Effector memory CD8-positive, alpha-beta T cell (primary cell): Measurements from ENCODE around the gene FGF21.

Experiments used
- ATAC-seq: fragments of 150-1000 bp; cut with Tn5 transposase; replicated peaks from 2 replicates; pipeline ENCODE4 v1.10.0; 2021; ENCODE audit warnings: mild to moderate bottlenecking, moderate library complexity
- DNase-seq, 3 experiments: peaks; one replicate each; pipeline ENCODE4 v3.0.0; 2021
- H3K27ac Mint-ChIP-seq, 2 donors: one replicate each; pipeline ENCODE4 v1.8.0; 2022; ENCODE audit warnings: mild to moderate bottlenecking in 2 of 2, mixed read lengths in 2 of 2, moderate library complexity in 2 of 2
- H3K27me3 Mint-ChIP-seq, 2 donors: one replicate each; pipeline ENCODE4 v1.8.0; 2022; ENCODE audit warnings: mixed read lengths in 2 of 2
- H3K36me3 Mint-ChIP-seq: one replicate; pipeline ENCODE4 v1.8.0; 2022; ENCODE audit warnings: mild to moderate bottlenecking, moderate library complexity, mixed read lengths; ENCODE audit not compliant: insufficient read depth
- H3K4me1 Mint-ChIP-seq, 2 donors: one replicate each; pipeline ENCODE4 v1.8.0; 2022; ENCODE audit warnings: low read depth in 2 of 2, mixed read lengths in 2 of 2
- H3K4me3 Mint-ChIP-seq, 2 donors: one replicate each; pipeline ENCODE4 v1.8.0; 2022; ENCODE audit warnings: mild to moderate bottlenecking in 2 of 2, mixed read lengths in 2 of 2, moderate library complexity in 2 of 2
- H3K9me3 Mint-ChIP-seq, 2 donors: one replicate each; pipeline ENCODE4 v1.8.0; 2022; ENCODE audit warnings: mixed read lengths in 2 of 2

FGF21 gene

GRCh38 chr19:48719263-48720171 lies 35.8 kb upstream of the FGF21 start, which contains the start of gene MAMSTR:
Gene MAMSTR, minus strand, starts transcription at chr19:48719725. Its CDS starts 694 bp downstream, at chr19:48719031.
- no peak for DNase-seq
- H3K27me3 Mint-ChIP-seq: no peaks in the 10 kb centered on the region
- peak within 1 kb of the TSS; percentile 94 to 95 for H3K27ac Mint-ChIP-seq
- H3K36me3 Mint-ChIP-seq: peaks cover 4% of the 10 kb centered on the region
- H3K4me3 Mint-ChIP-seq: peak within 1 kb of the TSS; percentile 93 to 94
- ATAC-seq: no peak
- H3K4me1 Mint-ChIP-seq: peaks cover 12 to 15% of the 10 kb centered on the region in 2 donors
- H3K9me3 Mint-ChIP-seq: no peaks in the 10 kb centered on the region

GRCh38 chr19:48720251-48720612 lies 35.1 kb upstream of the FGF21 start:
- Mint-ChIP-seq H3K9me3 (peaks cover 4 to 6% of the 10 kb centered on the region in 2 donors), H3K27ac (peak overlapping the region; percentile 94 to 95), H3K4me1 (peaks cover 12 to 14% of the 10 kb centered on the region in 2 donors), H3K27me3 (no peaks in the 10 kb centered on the region), H3K36me3 (peaks cover 4% of the 10 kb centered on the region), H3K4me3 (peak overlapping the region; percentile 93 to 94)
- ATAC-seq (peak; percentile 3), DNase-seq (no peak)

GRCh38 chr19:48720613-48721296 lies 34.6 kb upstream of the FGF21 start:
- H3K27me3 Mint-ChIP-seq: no peaks in the 10 kb centered on the region
- peak; percentile 81 to 87 (median 83) for DNase-seq
- peaks cover 6 to 8% of the 10 kb centered on the region in 2 donors for H3K9me3 Mint-ChIP-seq
- H3K4me3 Mint-ChIP-seq: peak overlapping the region; percentile 93 to 94
- peak overlapping the region; percentile 94 to 95 for H3K27ac Mint-ChIP-seq
- H3K4me1 Mint-ChIP-seq: peaks cover 15 to 18% of the 10 kb centered on the region in 2 donors
- ATAC-seq: peak; percentile 86
- peaks cover 4% of the 10 kb centered on the region for H3K36me3 Mint-ChIP-seq

GRCh38 chr19:48722196-48722708 lies 33.1 kb upstream of the FGF21 start:
- Mint-ChIP-seq H3K27me3 (no peaks in the 10 kb centered on the region), H3K9me3 (peaks cover 6 to 8% of the 10 kb centered on the region in 2 donors), H3K4me1 (peaks cover 25% of the 10 kb centered on the region in 2 donors), H3K27ac (no peak overlapping the region), H3K36me3 (peaks cover 10% of the 10 kb centered on the region), H3K4me3 (no peak overlapping the region)
- ATAC-seq (no peak), DNase-seq (no peak)

- DNase-seq (peak; percentile 23 to 44 (median 26)), ATAC-seq (peak; percentile 43)
- peaks cover 6 to 8% of the 10 kb centered on the region in 2 donors for H3K9me3 Mint-ChIP-seq
- H3K4me1 Mint-ChIP-seq: peaks cover 25 to 29% of the 10 kb centered on the region in 2 donors
- H3K27ac Mint-ChIP-seq: peak overlapping the region; percentile 1 to 63
- peaks cover 6% of the 10 kb centered on the region for H3K36me3 Mint-ChIP-seq
- no peaks in the 10 kb centered on the region for H3K27me3 Mint-ChIP-seq
- H3K4me3 Mint-ChIP-seq: peak overlapping the region; percentile 18 to 37
These were observed 30.2 kb upstream of the FGF21 start for GRCh38 chr19:48724796-48725753.

- Mint-ChIP-seq H3K4me1 (peaks cover 17 to 22% of the 10 kb centered on the region in 2 donors), H3K27ac (peak overlapping the region; percentile 14 to 47), H3K36me3 (peaks cover 6% of the 10 kb centered on the region), H3K4me3 (no peak overlapping the region), H3K9me3 (peaks cover 6 to 8% of the 10 kb centered on the region in 2 donors), H3K27me3 (no peaks in the 10 kb centered on the region)
- ATAC-seq (peak; percentile 79), DNase-seq (no peak)
These were observed 28.8 kb upstream of the FGF21 start for GRCh38 chr19:48726556-48726955.

- no peak overlapping the region for H3K4me3 Mint-ChIP-seq
- ATAC-seq: no peak
- no peak overlapping the region for H3K27ac Mint-ChIP-seq
- no peak for DNase-seq
- peaks cover 17 to 22% of the 10 kb centered on the region in 2 donors for H3K4me1 Mint-ChIP-seq
- peaks cover 9% of the 10 kb centered on the region for H3K36me3 Mint-ChIP-seq
- peaks cover 6 to 8% of the 10 kb centered on the region in 2 donors for H3K9me3 Mint-ChIP-seq
- H3K27me3 Mint-ChIP-seq: peaks cover 6 to 9% of the 10 kb centered on the region in 2 donors
These were observed 26.2 kb upstream of the FGF21 start for GRCh38 chr19:48728911-48729664.

- DNase-seq (no peak), ATAC-seq (no peak)
- Mint-ChIP-seq H3K27me3 (peaks cover 6 to 9% of the 10 kb centered on the region in 2 donors), H3K4me1 (peaks cover 4 to 10% of the 10 kb centered on the region in 2 donors), H3K9me3 (no peaks in the 10 kb centered on the region), H3K4me3 (no peak overlapping the region), H3K36me3 (peaks cover 6% of the 10 kb centered on the region), H3K27ac (no peak overlapping the region)
These were observed 23.9 kb upstream of the FGF21 start for GRCh38 chr19:48731452-48731851.

GRCh38 chr19:48734625-48735024 lies 20.7 kb upstream of the FGF21 start:
- DNase-seq: no peak
- H3K4me3 Mint-ChIP-seq: no peak overlapping the region
- H3K9me3 Mint-ChIP-seq: no peaks in the 10 kb centered on the region
- H3K27me3 Mint-ChIP-seq: peaks cover 6 to 9% of the 10 kb centered on the region in 2 donors
- no peak for ATAC-seq
- no peak overlapping the region for H3K27ac Mint-ChIP-seq
- peaks cover 3% of the 10 kb centered on the region for H3K36me3 Mint-ChIP-seq
- peaks cover 5% of the 10 kb centered on the region in 2 donors for H3K4me1 Mint-ChIP-seq

GRCh38 chr19:48735031-48735615 lies 20.2 kb upstream of the FGF21 start:
- Mint-ChIP-seq H3K9me3 (no peaks in the 10 kb centered on the region), H3K4me3 (no peak overlapping the region), H3K36me3 (peaks cover 3% of the 10 kb centered on the region), H3K4me1 (peaks cover 5% of the 10 kb centered on the region in 2 donors), H3K27me3 (peaks cover 6 to 9% of the 10 kb centered on the region in 2 donors), H3K27ac (no peak overlapping the region)
- ATAC-seq: no peak
- no peak for DNase-seq

- Mint-ChIP-seq H3K36me3 (no peaks in the 10 kb centered on the region), H3K27ac (no peak overlapping the region), H3K4me3 (peak overlapping the region; percentile 39 to 46), H3K4me1 (peaks cover 8 to 12% of the 10 kb centered on the region in 2 donors), H3K27me3 (peaks cover 6% of the 10 kb centered on the region in 2 donors), H3K9me3 (no peaks in the 10 kb centered on the region)
- ATAC-seq (no peak), DNase-seq (no peak)
These were observed 17.8 kb upstream of the FGF21 start for GRCh38 chr19:48737360-48737998.
